Ishikawa (cell line): ENCODE data around the gene HAUS7.

Experiments
- CEBPB ChIP-seq: IDR thresholded peaks from 2 replicates; pipeline ENCODE4 v1.6.1; 2012
- EGR1 ChIP-seq: IDR thresholded peaks from 2 replicates; pipeline ENCODE4 v1.6.1; 2012
- EP300 ChIP-seq: IDR thresholded peaks from 2 replicates; pipeline ENCODE4 v1.6.1; 2012; ENCODE audit warnings: borderline replicate concordance
- FOXM1 ChIP-seq: IDR thresholded peaks from 2 replicates; pipeline ENCODE4 v1.6.1; 2012; ENCODE audit warnings: low read depth, borderline replicate concordance
- MAX ChIP-seq: IDR thresholded peaks from 2 replicates; pipeline ENCODE4 v1.6.1; 2012
- NFIC ChIP-seq: IDR thresholded peaks from 2 replicates; pipeline ENCODE4 v1.6.1; 2012
- RAD21 ChIP-seq: IDR thresholded peaks from 2 replicates; pipeline ENCODE4 v1.6.1; 2012; ENCODE audit warnings: low read depth
- REST ChIP-seq: IDR thresholded peaks from 2 replicates; pipeline ENCODE4 v1.6.1; 2012; ENCODE audit warnings: low read depth, mild to moderate bottlenecking
- TAF1 ChIP-seq: IDR thresholded peaks from 2 replicates; pipeline ENCODE4 v1.6.1; 2012; ENCODE audit warnings: low read depth, mild to moderate bottlenecking
- TEAD4 ChIP-seq: IDR thresholded peaks from 2 replicates; pipeline ENCODE4 v1.6.1; 2012
- USF1 ChIP-seq: IDR thresholded peaks from 2 replicates; pipeline ENCODE4 v1.6.1; 2012
- YY1 ChIP-seq: IDR thresholded peaks from 2 replicates; pipeline ENCODE4 v1.6.1; 2012; ENCODE audit warnings: low read depth

- TF ChIP-seq TEAD4 (no peak), EP300 (no peak), EGR1 (no peak), TAF1 (no peak), NFIC (no peak), FOXM1 (no peak), RAD21 (no peak), YY1 (no peak), CEBPB (no peak), MAX (no peak), USF1 (no peak), REST (no peak)
Observed at GRCh38 chrX:153500676-153501280, 30.4 kb upstream of the HAUS7 start.
